GM12874 (cell line): ENCODE results near the gene TTPAL.

Experiments used
- TF ChIP-seq, protein P1 (sequence below): IDR thresholded peaks from 2 replicates; pipeline ENCODE4 v1.5.1; 2011; ENCODE audit warnings: low read depth, mild to moderate bottlenecking, control low read depth, low read length, moderate library complexity; ENCODE audit not compliant: insufficient read depth

Gene TTPAL

GRCh38 chr20:44495257-44495656, 19.6 kb downstream of the TTPAL start:
- TF ChIP-seq, protein P1, sequence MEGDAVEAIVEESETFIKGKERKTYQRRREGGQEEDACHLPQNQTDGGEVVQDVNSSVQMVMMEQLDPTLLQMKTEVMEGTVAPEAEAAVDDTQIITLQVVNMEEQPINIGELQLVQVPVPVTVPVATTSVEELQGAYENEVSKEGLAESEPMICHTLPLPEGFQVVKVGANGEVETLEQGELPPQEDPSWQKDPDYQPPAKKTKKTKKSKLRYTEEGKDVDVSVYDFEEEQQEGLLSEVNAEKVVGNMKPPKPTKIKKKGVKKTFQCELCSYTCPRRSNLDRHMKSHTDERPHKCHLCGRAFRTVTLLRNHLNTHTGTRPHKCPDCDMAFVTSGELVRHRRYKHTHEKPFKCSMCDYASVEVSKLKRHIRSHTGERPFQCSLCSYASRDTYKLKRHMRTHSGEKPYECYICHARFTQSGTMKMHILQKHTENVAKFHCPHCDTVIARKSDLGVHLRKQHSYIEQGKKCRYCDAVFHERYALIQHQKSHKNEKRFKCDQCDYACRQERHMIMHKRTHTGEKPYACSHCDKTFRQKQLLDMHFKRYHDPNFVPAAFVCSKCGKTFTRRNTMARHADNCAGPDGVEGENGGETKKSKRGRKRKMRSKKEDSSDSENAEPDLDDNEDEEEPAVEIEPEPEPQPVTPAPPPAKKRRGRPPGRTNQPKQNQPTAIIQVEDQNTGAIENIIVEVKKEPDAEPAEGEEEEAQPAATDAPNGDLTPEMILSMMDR = no peak

DNA sequence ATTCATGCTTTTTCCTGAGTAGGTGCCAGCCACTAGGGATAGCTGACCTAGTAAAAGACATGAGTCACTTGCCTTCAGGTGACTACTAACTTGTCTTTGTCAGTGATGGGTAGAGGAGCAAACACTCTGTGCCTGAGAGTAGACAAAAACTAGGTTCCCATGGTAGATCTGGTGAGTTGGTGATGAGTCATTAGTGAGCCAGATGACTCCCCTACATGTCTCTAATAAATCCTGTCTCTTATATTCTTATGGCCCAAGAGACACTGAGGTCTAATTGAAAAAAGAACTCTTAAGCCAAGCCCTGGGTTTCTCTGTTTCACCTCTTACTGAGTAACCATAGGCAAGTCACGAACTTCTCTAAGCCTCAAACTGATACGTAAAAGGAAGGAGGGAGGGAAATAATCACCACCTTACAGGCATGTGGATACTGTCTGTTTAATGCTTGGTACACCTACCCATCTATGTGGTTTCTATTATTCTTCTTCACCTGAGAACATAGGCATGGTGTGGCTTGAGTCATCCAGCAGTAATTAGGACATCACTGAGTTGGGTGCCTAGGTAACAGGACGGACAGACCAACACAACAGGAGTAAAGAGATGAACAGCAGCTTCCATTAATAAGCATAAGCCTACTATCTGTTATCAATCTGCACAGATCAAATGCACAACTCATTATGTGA, 20.3 kb downstream of the TTPAL start:
- TF ChIP-seq, protein P1 = no peak

DNA sequence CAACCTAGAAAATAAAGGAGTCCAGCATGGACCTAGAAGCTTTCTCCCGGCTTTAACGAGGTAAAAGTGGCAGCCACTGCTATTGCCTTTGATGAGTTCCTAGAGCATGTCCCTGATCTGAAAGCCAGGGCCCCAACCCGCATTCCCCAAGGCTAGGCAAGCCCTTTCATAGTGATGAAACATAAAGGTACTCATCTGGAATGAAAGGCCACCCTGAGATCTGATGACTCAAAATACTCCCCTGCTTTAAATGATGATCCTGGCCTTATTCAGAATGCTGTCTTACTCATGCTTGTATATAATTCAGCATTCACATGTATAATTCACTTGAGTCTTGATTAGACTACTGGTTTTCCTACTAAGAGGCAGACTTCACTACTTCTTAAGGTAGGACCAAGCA, 21.3 kb downstream of the TTPAL start:
- TF ChIP-seq, protein P1 = no peak

GRCh38 chr20:44497761-44498160, 22.1 kb downstream of the TTPAL start:
- TF ChIP-seq, protein P1 = no peak

DNA sequence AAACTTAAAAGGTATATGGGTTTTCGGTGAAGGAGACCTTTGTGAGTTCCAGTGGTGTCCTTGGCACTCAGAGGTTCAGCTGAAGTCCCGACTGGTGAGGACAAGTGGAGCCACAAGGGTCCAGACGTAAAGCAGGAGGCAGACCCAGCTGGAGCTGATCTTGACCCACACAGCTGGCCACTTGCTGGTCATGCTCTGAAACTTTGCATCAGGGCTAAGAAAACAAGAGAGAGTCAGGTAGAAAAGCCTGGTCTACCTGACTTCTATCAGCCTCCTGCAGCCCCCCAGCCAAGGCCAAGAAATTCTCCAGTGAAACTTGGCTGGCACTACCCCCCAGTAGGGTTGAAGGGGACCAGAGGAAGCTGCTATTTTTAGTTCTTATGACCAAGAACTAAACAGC, 24.5 kb downstream of the TTPAL start:
- TF ChIP-seq, protein P1 = no peak

GRCh38 chr20:44501448-44501847, 25.8 kb downstream of the TTPAL start:
- TF ChIP-seq, protein P1 = no peak

DNA sequence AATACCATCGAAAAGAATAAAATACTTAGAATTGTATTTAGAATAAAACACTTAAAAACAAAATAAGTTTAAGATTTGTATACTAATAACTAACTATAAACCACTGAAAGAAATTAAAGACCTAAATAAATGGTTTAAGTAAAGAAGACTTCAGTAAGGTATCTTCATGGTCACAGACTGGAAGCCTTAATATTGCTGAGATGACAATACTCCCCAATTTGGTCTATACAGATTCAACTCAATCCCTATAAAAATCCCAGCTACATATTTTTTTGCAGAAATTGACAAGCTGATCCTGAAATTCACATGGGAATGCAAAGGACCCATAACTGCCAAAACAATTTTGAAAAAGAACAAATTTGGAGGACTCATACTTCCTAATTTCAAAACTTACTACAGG, 27.3 kb downstream of the TTPAL start:
- TF ChIP-seq, protein P1 = no peak
